K562 (cell line): ENCODE results near the gene GRXCR2.

Experiments used
- CHD2 ChIP-seq: IDR thresholded peaks from 2 replicates; pipeline ENCODE4 v1.6.1; 2011; ENCODE audit warnings: low read depth, low read length
- CTCF ChIP-seq, 3 experiments: IDR thresholded peaks in 2 of 3; conservative IDR thresholded peaks in 1 of 3; 2 replicates each; pipeline ENCODE4 v1.5.1; 2011 to 2012; ENCODE audit warnings: low read length in 3 of 3, mild to moderate bottlenecking in 3 of 3, control low read depth in 2 of 3, improper control_type of control experiment in 1 of 3, inconsistent platforms in 1 of 3, low read depth in 1 of 3, mixed read lengths in 1 of 3, moderate library complexity in 1 of 3; ENCODE audit not compliant: insufficient read depth in 2 of 3
- FOXJ3 ChIP-seq: sonication (generic); formaldehyde crosslinking; IDR thresholded peaks from 2 replicates; pipeline ENCODE4 v1.4.0; 2020; ENCODE audit warnings: mild to moderate bottlenecking, missing genetic modification reagents
- SMAD4 ChIP-seq: fragments of 250-450 bp; sonication (Bioruptor Pico); conservative IDR thresholded peaks from 2 replicates; pipeline ENCODE4 v1.8.0; 2021; ENCODE audit warnings: inconsistent platforms, mild to moderate bottlenecking, moderate library complexity
- TARDBP ChIP-seq: fragments of 450-650 bp; IDR thresholded peaks from 2 replicates; pipeline ENCODE4 v1.6.1; 2016
- ZNF668 ChIP-seq: fragments of 250-450 bp; sonication (Bioruptor Pico); IDR thresholded peaks from 2 replicates; pipeline ENCODE4 v1.8.0; 2022; ENCODE audit warnings: mild to moderate bottlenecking, inconsistent platforms
- ZNF699 ChIP-seq: fragments of 250-450 bp; sonication (Bioruptor Pico); IDR thresholded peaks from 2 replicates; pipeline ENCODE4 v1.8.0; 2021; ENCODE audit warnings: mild to moderate bottlenecking, moderate library complexity; ENCODE audit not compliant: insufficient replicate concordance
- TF ChIP-seq, protein P1 (sequence below): fragments of 450-650 bp; IDR thresholded peaks from 2 replicates; pipeline ENCODE4 v1.6.1; 2016

GRCh38 chr5:145887976-145888574 is 15.3 kb upstream of the GRXCR2 start:
- TF ChIP-seq, protein P1, sequence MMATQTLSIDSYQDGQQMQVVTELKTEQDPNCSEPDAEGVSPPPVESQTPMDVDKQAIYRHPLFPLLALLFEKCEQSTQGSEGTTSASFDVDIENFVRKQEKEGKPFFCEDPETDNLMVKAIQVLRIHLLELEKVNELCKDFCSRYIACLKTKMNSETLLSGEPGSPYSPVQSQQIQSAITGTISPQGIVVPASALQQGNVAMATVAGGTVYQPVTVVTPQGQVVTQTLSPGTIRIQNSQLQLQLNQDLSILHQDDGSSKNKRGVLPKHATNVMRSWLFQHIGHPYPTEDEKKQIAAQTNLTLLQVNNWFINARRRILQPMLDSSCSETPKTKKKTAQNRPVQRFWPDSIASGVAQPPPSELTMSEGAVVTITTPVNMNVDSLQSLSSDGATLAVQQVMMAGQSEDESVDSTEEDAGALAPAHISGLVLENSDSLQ = no peak
- peak; percentile 78 to 86 (median 78) for TF ChIP-seq CTCF (IDR thresholded peaks at IDR 0.05 in 2 of 3, conservative IDR thresholded peaks at IDR 0.05 in 1 of 3; ENCODE audit: insufficient read depth in 2 of 3, low read depth in 1 of 3, low read length in 3 of 3)
- no peak for TF ChIP-seq ZNF699
- no peak for TF ChIP-seq TARDBP
- TF ChIP-seq FOXJ3 (CRISPR knock-in tag) = no peak
- no peak for TF ChIP-seq ZNF668
- no peak for TF ChIP-seq SMAD4 (CRISPR knock-in tag)
- TF ChIP-seq CHD2 = no peak
